Endothelial cell of umbilical vein (primary cell): Measurements from ENCODE around the gene ZC3H18.

Source experiments
- CTCF ChIP-seq, 2 donors: IDR thresholded peaks; 1 replicate in 1 of 2; 2 replicates in 1 of 2; pipeline ENCODE4 v1.5.1; 2011; ENCODE audit warnings: low read length in 2 of 2, mild to moderate bottlenecking in 2 of 2, moderate library complexity in 2 of 2, control low read depth in 1 of 2, inconsistent platforms in 1 of 2, low read depth in 1 of 2; ENCODE audit not compliant: insufficient read depth in 1 of 2; ENCODE audit errors: extremely low read depth in 1 of 2
- EZH2 ChIP-seq: IDR thresholded peaks from 2 replicates; pipeline ENCODE4 v1.6.1; 2012; ENCODE audit warnings: borderline replicate concordance, low read depth, mild to moderate bottlenecking, moderate library complexity, low read length, inconsistent platforms; ENCODE audit not compliant: severe bottlenecking
- FOS ChIP-seq: IDR thresholded peaks from 2 replicates; pipeline ENCODE4 v1.6.1; 2011; ENCODE audit warnings: mild to moderate bottlenecking, low read length, moderate library complexity, borderline replicate concordance; ENCODE audit not compliant: insufficient read depth
- GATA2 ChIP-seq: IDR thresholded peaks from 2 replicates; pipeline ENCODE4 v1.7.0; 2011; ENCODE audit warnings: low read depth, mild to moderate bottlenecking, moderate library complexity, mixed read lengths, low read length; ENCODE audit not compliant: insufficient read length, insufficient read depth
- JUN ChIP-seq: IDR thresholded peaks from 2 replicates; pipeline ENCODE4 v1.6.1; 2011; ENCODE audit warnings: borderline replicate concordance, low read depth; ENCODE audit not compliant: insufficient read length, insufficient read depth
- MAX ChIP-seq: IDR thresholded peaks from 2 replicates; pipeline ENCODE4 v1.6.1; 2011; ENCODE audit not compliant: insufficient read depth, insufficient read length
- MYC ChIP-seq: IDR thresholded peaks from one replicate; pipeline ENCODE4 v1.6.1; 2011; ENCODE audit warnings: mild to moderate bottlenecking, low read depth, low read length
- POLR2A ChIP-seq: IDR thresholded peaks from 2 replicates; pipeline ENCODE4 v1.6.1; 2012; ENCODE audit warnings: low read depth, mild to moderate bottlenecking, control low read depth, low read length
- POLR2AphosphoS5 ChIP-seq: IDR thresholded peaks from 2 replicates; pipeline ENCODE4 v1.6.1; 2012; ENCODE audit warnings: low read depth, mild to moderate bottlenecking, control low read depth, low read length, moderate library complexity; ENCODE audit not compliant: insufficient read depth

GRCh38 chr16:88647178-88648070 lies 77.2 kb downstream of the ZC3H18 start:
- TF ChIP-seq CTCF (IDR thresholded peaks at IDR 0.05; ENCODE audit: extremely low read depth in 1 of 2, insufficient read depth in 1 of 2, low read depth in 1 of 2, low read length in 2 of 2): no peak
- no peak for TF ChIP-seq MYC
- no peak for TF ChIP-seq POLR2A
- no peak for TF ChIP-seq MAX
- no peak for TF ChIP-seq JUN
- no peak for TF ChIP-seq POLR2AphosphoS5
- TF ChIP-seq EZH2: no peak
- no peak for TF ChIP-seq FOS
- TF ChIP-seq GATA2: no peak
